Activated CD4-positive, alpha-beta T cell treated with anti-CD3 and anti-CD28 coated beads, Interleukin-2, amount 10 ng/mL, durations not matched to agents 7 days and 5 days (primary cell): ENCODE measurements around the gene DCTN5. TPM values are rescaled to one million over a fixed set of nuclear protein-coding genes. Genes with fewer than 3 reads are reported as not detected.

ENCODE experiments used
- CTCF ChIA-PET: fragments of 350-600 bp; sonication (Branson Sonifier 250); formaldehyde crosslinking; loops from one replicate; lab custom pipeline; 2021; ENCODE audit warnings: antibody characterized with exemption; lab: Charles Lee
- POLR2A ChIA-PET: fragments of 350-600 bp; sonication (Branson Sonifier 250); formaldehyde crosslinking; loops from one replicate; lab custom pipeline; 2021; ENCODE audit warnings: antibody characterized with exemption; lab: Charles Lee
- DNase-seq: peaks from one replicate; pipeline ENCODE4 v3.0.0-alpha.2; 2020
- H3K27ac Mint-ChIP-seq: one replicate; pipeline ENCODE4 v1.8.0; 2021; ENCODE audit warnings: mild to moderate bottlenecking, moderate library complexity, mixed read lengths
- H3K27me3 Mint-ChIP-seq: one replicate; pipeline ENCODE4 v1.8.0; 2021; ENCODE audit warnings: mixed read lengths
- H3K36me3 Mint-ChIP-seq: one replicate; pipeline ENCODE4 v1.8.0; 2021; ENCODE audit warnings: low read depth, mixed read lengths
- H3K4me1 Mint-ChIP-seq: one replicate; pipeline ENCODE4 v1.8.0; 2021; ENCODE audit warnings: mixed read lengths
- H3K4me3 Mint-ChIP-seq: one replicate; pipeline ENCODE4 v1.8.0; 2021; ENCODE audit warnings: mild to moderate bottlenecking, moderate library complexity, mixed read lengths
- H3K9me3 Mint-ChIP-seq: one replicate; pipeline ENCODE4 v1.8.0; 2021; ENCODE audit warnings: mixed read lengths
- total RNA-seq, 2 experiments: library from RNA; stranded (reverse); gene quantifications; one replicate each; pipeline ENCODE4 v1.2.3, GENCODE V29; 2021

Gene DCTN5
- total RNA-seq, 2 experiments from 2014 or later = 74.2 to 75.2 TPM

GRCh38 chr16:23726710-23727109 lies 85.4 kb downstream of the DCTN5 start:
- ChIA-PET CTCF (interaction anchor here (2.7 kb wide), 1 partner anchor 13 kb away, joined by 7 read pairs; the partner anchor contains the start of gene ERN2), POLR2A (no interaction called here)
- Mint-ChIP-seq H3K27ac (no peak overlapping the region), H3K36me3 (no peaks in the 10 kb centered on the region), H3K27me3 (peaks cover 7% of the 10 kb centered on the region), H3K4me1 (peaks cover 1% of the 10 kb centered on the region), H3K9me3 (peaks cover 5% of the 10 kb centered on the region), H3K4me3 (no peak overlapping the region)
- no peak for DNase-seq

Other genes with a start within 250 kb of the DCTN5 start
- gene COG7, start 188.3 kb upstream of the DCTN5 start, total RNA-seq = 10 to 100 TPM; 17.9 to 20.2 TPM
- gene GGA2, start 131.0 kb upstream of the DCTN5 start, total RNA-seq = 100 to 1,000 TPM; 121 to 131 TPM
- gene EARS2, start 84.1 kb upstream of the DCTN5 start, total RNA-seq = 10 to 100 TPM; 18.1 to 18.5 TPM
- gene UBFD1, start 83.7 kb upstream of the DCTN5 start, total RNA-seq = 10 to 100 TPM; 39.1 to 39.5 TPM
- gene NDUFAB1, start 45.1 kb upstream of the DCTN5 start, total RNA-seq = 10 to 100 TPM; 57.8 to 82.6 TPM
- 10 to 100 TPM; 19.2 to 21.6 TPM for gene PALB2, start 156 bp upstream of the DCTN5 start, total RNA-seq
- gene PLK1, start 37.4 kb downstream of the DCTN5 start, total RNA-seq = 100 to 1,000 TPM; 121 to 134 TPM
- not detected for gene ERN2, start 71.8 kb downstream of the DCTN5 start, total RNA-seq
- gene CHP2, start 113.6 kb downstream of the DCTN5 start, total RNA-seq = not detected
- gene PRKCB, start 194.5 kb downstream of the DCTN5 start, total RNA-seq = 10 to 100 TPM; 77.8 to 81.0 TPM